ENCODE data around the gene KHNYN. TPM values are rescaled to one million over a fixed set of nuclear protein-coding genes. Genes with fewer than 3 reads are reported as not detected.

KHNYN gene
- total and polyA plus RNA-seq, 2 experiments from 2014 or later, result 2.7 to 28.1 TPM

DNA sequence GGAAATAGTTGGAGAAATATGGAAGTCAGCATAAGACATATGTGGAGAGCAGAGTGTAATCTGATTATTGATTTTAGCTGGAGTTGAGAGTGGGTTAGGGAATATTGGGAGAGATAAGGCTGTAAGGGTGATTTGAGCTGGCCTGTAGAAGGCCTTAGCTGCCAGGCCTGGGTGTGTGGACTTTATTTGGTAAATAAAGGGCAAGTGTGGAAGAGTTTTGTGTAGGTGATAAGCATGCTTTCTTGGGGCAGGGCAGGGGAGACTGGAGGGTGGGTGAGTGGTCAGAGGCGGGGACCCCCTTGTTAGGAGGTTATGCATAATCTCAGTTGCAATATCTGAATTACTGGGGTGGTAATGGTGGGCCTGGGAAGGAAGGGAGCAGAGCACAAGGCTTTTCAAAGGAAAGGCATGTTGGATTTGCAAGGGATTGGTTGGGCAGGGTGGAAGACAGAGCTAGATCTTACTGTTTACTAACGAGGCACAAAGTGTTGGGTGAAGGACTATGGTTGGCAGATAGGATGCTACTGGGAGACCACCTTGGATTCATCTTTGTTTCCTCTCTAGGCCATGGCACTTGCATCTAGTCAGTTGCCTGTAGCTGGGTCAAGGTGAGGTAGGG lies 5.5 kb downstream of the KHNYN start (continued):
- TF ChIP-seq, protein P1, sequence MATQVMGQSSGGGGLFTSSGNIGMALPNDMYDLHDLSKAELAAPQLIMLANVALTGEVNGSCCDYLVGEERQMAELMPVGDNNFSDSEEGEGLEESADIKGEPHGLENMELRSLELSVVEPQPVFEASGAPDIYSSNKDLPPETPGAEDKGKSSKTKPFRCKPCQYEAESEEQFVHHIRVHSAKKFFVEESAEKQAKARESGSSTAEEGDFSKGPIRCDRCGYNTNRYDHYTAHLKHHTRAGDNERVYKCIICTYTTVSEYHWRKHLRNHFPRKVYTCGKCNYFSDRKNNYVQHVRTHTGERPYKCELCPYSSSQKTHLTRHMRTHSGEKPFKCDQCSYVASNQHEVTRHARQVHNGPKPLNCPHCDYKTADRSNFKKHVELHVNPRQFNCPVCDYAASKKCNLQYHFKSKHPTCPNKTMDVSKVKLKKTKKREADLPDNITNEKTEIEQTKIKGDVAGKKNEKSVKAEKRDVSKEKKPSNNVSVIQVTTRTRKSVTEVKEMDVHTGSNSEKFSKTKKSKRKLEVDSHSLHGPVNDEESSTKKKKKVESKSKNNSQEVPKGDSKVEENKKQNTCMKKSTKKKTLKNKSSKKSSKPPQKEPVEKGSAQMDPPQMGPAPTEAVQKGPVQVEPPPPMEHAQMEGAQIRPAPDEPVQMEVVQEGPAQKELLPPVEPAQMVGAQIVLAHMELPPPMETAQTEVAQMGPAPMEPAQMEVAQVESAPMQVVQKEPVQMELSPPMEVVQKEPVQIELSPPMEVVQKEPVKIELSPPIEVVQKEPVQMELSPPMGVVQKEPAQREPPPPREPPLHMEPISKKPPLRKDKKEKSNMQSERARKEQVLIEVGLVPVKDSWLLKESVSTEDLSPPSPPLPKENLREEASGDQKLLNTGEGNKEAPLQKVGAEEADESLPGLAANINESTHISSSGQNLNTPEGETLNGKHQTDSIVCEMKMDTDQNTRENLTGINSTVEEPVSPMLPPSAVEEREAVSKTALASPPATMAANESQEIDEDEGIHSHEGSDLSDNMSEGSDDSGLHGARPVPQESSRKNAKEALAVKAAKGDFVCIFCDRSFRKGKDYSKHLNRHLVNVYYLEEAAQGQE (IDR thresholded peaks at IDR 0.05; ENCODE audit: unreplicated experiment), result no peak
- TF ChIP-seq CREB1 (CRISPR knock-in tag; IDR thresholded peaks at IDR 0.05; ENCODE audit: low read depth) (no peak), STAT1 (IDR thresholded peaks at IDR 0.05; ENCODE audit: unreplicated experiment) (no peak), ZNF331 (CRISPR knock-in tag; IDR thresholded peaks at IDR 0.05; ENCODE audit: low read depth) (no peak)
- TF ChIP-seq, protein P2, sequence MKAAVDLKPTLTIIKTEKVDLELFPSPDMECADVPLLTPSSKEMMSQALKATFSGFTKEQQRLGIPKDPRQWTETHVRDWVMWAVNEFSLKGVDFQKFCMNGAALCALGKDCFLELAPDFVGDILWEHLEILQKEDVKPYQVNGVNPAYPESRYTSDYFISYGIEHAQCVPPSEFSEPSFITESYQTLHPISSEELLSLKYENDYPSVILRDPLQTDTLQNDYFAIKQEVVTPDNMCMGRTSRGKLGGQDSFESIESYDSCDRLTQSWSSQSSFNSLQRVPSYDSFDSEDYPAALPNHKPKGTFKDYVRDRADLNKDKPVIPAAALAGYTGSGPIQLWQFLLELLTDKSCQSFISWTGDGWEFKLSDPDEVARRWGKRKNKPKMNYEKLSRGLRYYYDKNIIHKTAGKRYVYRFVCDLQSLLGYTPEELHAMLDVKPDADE (IDR thresholded peaks at IDR 0.05), result no peak
- TF ChIP-seq, protein P3, sequence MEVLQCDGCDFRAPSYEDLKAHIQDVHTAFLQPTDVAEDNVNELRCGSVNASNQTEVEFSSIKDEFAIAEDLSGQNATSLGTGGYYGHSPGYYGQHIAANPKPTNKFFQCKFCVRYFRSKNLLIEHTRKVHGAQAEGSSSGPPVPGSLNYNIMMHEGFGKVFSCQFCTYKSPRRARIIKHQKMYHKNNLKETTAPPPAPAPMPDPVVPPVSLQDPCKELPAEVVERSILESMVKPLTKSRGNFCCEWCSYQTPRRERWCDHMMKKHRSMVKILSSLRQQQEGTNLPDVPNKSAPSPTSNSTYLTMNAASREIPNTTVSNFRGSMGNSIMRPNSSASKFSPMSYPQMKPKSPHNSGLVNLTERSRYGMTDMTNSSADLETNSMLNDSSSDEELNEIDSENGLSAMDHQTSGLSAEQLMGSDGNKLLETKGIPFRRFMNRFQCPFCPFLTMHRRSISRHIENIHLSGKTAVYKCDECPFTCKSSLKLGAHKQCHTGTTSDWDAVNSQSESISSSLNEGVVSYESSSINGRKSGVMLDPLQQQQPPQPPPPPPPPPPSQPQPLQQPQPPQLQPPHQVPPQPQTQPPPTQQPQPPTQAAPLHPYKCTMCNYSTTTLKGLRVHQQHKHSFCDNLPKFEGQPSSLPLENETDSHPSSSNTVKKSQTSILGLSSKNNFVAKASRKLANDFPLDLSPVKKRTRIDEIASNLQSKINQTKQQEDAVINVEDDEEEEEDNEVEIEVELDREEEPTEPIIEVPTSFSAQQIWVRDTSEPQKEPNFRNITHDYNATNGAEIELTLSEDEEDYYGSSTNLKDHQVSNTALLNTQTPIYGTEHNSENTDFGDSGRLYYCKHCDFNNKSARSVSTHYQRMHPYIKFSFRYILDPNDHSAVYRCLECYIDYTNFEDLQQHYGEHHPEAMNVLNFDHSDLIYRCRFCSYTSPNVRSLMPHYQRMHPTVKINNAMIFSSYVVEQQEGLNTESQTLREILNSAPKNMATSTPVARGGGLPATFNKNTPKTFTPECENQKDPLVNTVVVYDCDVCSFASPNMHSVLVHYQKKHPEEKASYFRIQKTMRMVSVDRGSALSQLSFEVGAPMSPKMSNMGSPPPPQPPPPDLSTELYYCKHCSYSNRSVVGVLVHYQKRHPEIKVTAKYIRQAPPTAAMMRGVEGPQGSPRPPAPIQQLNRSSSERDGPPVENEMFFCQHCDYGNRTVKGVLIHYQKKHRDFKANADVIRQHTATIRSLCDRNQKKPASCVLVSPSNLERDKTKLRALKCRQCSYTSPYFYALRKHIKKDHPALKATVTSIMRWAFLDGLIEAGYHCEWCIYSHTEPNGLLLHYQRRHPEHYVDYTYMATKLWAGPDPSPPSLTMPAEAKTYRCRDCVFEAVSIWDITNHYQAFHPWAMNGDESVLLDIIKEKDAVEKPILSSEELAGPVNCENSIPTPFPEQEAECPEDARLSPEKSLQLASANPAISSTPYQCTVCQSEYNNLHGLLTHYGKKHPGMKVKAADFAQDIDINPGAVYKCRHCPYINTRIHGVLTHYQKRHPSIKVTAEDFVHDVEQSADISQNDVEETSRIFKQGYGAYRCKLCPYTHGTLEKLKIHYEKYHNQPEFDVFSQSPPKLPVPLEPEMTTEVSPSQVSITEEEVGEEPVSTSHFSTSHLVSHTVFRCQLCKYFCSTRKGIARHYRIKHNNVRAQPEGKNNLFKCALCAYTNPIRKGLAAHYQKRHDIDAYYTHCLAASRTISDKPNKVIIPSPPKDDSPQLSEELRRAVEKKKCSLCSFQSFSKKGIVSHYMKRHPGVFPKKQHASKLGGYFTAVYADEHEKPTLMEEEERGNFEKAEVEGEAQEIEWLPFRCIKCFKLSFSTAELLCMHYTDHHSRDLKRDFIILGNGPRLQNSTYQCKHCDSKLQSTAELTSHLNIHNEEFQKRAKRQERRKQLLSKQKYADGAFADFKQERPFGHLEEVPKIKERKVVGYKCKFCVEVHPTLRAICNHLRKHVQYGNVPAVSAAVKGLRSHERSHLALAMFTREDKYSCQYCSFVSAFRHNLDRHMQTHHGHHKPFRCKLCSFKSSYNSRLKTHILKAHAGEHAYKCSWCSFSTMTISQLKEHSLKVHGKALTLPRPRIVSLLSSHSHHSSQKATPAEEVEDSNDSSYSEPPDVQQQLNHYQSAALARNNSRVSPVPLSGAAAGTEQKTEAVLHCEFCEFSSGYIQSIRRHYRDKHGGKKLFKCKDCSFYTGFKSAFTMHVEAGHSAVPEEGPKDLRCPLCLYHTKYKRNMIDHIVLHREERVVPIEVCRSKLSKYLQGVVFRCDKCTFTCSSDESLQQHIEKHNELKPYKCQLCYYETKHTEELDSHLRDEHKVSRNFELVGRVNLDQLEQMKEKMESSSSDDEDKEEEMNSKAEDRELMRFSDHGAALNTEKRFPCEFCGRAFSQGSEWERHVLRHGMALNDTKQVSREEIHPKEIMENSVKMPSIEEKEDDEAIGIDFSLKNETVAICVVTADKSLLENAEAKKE (CRISPR knock-in tag; IDR thresholded peaks at IDR 0.05), result no peak
